B cell (primary cell): ENCODE results near the gene ERICH6. TPM values are rescaled to one million over a fixed set of nuclear protein-coding genes. Genes with fewer than 3 reads are reported as not detected.
A peak's percentile ranks its signal among the peaks of the same experiment; 100 is the strongest.

Source experiments
- ATAC-seq: fragments of 200-7000 bp; cut with Tn5 transposase; one replicate; pipeline ENCODE4 v1.10.0; 2021; ENCODE audit warnings: low read depth, mild to moderate bottlenecking, moderate number of reproducible peaks, moderate library complexity
- CTCF ChIA-PET: fragments of 350-600 bp; sonication (Branson Sonifier 250); formaldehyde crosslinking; loops from one replicate; lab custom pipeline; 2021; ENCODE audit warnings: antibody characterized with exemption, inconsistent platforms; lab: Charles Lee
- POLR2A ChIA-PET: fragments of 350-600 bp; sonication (Branson Sonifier 250); formaldehyde crosslinking; loops from one replicate; lab custom pipeline; 2021; ENCODE audit warnings: antibody characterized with exemption; lab: Charles Lee
- DNase-seq: peaks from one replicate; pipeline ENCODE4 v3.0.0; 2013
- H2AFZ ChIP-seq: 2 replicates; pipeline ENCODE4 v1.6.1; 2012; ENCODE audit warnings: mild to moderate bottlenecking, low read depth, low read length; ENCODE audit not compliant: insufficient read depth, poor library complexity, severe bottlenecking
- H3K27ac ChIP-seq, 2 donors: 1 replicate in 1 of 2; 2 replicates in 1 of 2; pipeline ENCODE4 v1.5.1; 2012 to 2013; ENCODE audit warnings: low read length in 2 of 2, mild to moderate bottlenecking in 2 of 2, moderate library complexity in 1 of 2
- H3K27me3 ChIP-seq, 4 experiments: fragments of 200-600 bp in 1 of 4; sonication (generic) in 1 of 4; replicated peaks in 1 of 4; 1 replicate in 2 of 4; 2 replicates in 2 of 4; pipeline versions ENCODE4 v1.6.1 to v1.7.0; 2013 to 2016; ENCODE audit warnings: low read length in 3 of 4, mild to moderate bottlenecking in 2 of 4, mixed read lengths in 1 of 4, moderate library complexity in 1 of 4; ENCODE audit not compliant: insufficient read depth in 4 of 4, control insufficient read depth in 3 of 4; ENCODE audit errors: control extremely low read depth in 1 of 4
- H3K36me3 ChIP-seq, 2 experiments: replicated peaks in 1 of 2; 1 replicate in 1 of 2; 2 replicates in 1 of 2; pipeline versions ENCODE4 v1.6.1 to v1.7.1; 2013; ENCODE audit warnings: low read length in 1 of 2; ENCODE audit not compliant: insufficient read depth in 2 of 2, control insufficient read depth in 1 of 2; ENCODE audit errors: control extremely low read depth in 1 of 2, extremely low read depth in 1 of 2
- H3K4me1 ChIP-seq, 2 donors: fragments of 200-600 bp in 1 of 2; sonication (generic) in 1 of 2; 1 replicate in 1 of 2; 2 replicates in 1 of 2; pipeline versions ENCODE4 v1.5.1 to v1.6.1; 2013 to 2017; ENCODE audit warnings: low read length in 2 of 2; ENCODE audit not compliant: control insufficient read depth in 2 of 2, insufficient read depth in 2 of 2
- H3K4me2 ChIP-seq: replicated peaks from 2 replicates; pipeline ENCODE3; 2012; ENCODE audit warnings: mild to moderate bottlenecking, low read depth, low read length; ENCODE audit not compliant: poor library complexity, severe bottlenecking
- H3K4me3 ChIP-seq, 5 experiments: fragments of 200-600 bp in 1 of 5; sonication (generic) in 1 of 5; 1 replicate in 3 of 5; 2 replicates in 2 of 5; pipeline versions ENCODE4 v1.5.1 to v1.7.0; 2011 to 2016; ENCODE audit warnings: low read length in 4 of 5, mild to moderate bottlenecking in 4 of 5, low read depth in 2 of 5, control low read depth in 1 of 5, moderate library complexity in 1 of 5; ENCODE audit not compliant: insufficient read depth in 1 of 5; ENCODE audit errors: control extremely low read depth in 1 of 5, extremely low read depth in 1 of 5
- H3K79me2 ChIP-seq: fragments of 200-600 bp; sonication (generic); one replicate; pipeline ENCODE4 v1.6.0; 2016; ENCODE audit warnings: low read length; ENCODE audit not compliant: control insufficient read depth, insufficient read depth
- H3K9ac ChIP-seq: fragments of 200-600 bp; sonication (generic); 2 replicates; pipeline ENCODE4 v1.6.1; 2017; ENCODE audit warnings: mild to moderate bottlenecking, low read length, moderate library complexity
- H3K9me3 ChIP-seq, 3 donors: one replicate each; pipeline versions ENCODE4 v1.6.1 to v1.7.1; 2013; ENCODE audit warnings: low read length in 2 of 3; ENCODE audit not compliant: control insufficient read depth in 2 of 3, insufficient read depth in 1 of 3; ENCODE audit errors: control extremely low read depth in 1 of 3
- H4K20me1 ChIP-seq: 2 replicates; pipeline ENCODE4 v1.6.0; 2012; ENCODE audit warnings: mild to moderate bottlenecking, low read length; ENCODE audit not compliant: insufficient read depth, control insufficient read depth, poor library complexity, severe bottlenecking
- H3K27ac Mint-ChIP-seq: one replicate; pipeline ENCODE4 v1.8.0; 2021; ENCODE audit warnings: mixed read lengths
- H3K27me3 Mint-ChIP-seq: one replicate; pipeline ENCODE4 v1.8.0; 2021; ENCODE audit warnings: mixed read lengths
- H3K4me1 Mint-ChIP-seq: one replicate; pipeline ENCODE4 v1.8.0; 2021; ENCODE audit warnings: mixed read lengths
- H3K4me3 Mint-ChIP-seq: one replicate; pipeline ENCODE4 v1.8.0; 2021; ENCODE audit warnings: mixed read lengths
- H3K9me3 Mint-ChIP-seq: one replicate; pipeline ENCODE4 v1.8.0; 2022; ENCODE audit warnings: mixed read lengths; ENCODE audit not compliant: insufficient read depth
- CTCF ChIP-seq: fragments of 200-600 bp; IDR thresholded peaks from one replicate; pipeline ENCODE4 v1.8.0; 2022; ENCODE audit warnings: antibody characterized with exemption, mild to moderate bottlenecking
- EZH2 ChIP-seq: IDR thresholded peaks from 2 replicates; pipeline ENCODE4 v1.6.1; 2012; ENCODE audit warnings: borderline replicate concordance, low read depth, mild to moderate bottlenecking, moderate library complexity, low read length; ENCODE audit not compliant: insufficient read depth, poor library complexity, severe bottlenecking
- WGBS: methylation state at CpG from one replicate; pipeline ENCODE4 v1.1.5; 2013; ENCODE audit warnings: missing lambda C conversion rate; ENCODE audit not compliant: insufficient coverage; 5-methylcytosine and 5-hydroxymethylcytosine counted together
- intact Hi-C: fragments of 100-400 bp; cut with micrococcal nuclease; formaldehyde crosslinking; loops from one replicate; pipeline ENCODE4 v1.10.0; 2022
- polyA plus RNA-seq: library from polyadenylated mRNA; depleted of rRNA; stranded (reverse); fragments of >200 nt; gene quantifications from 2 replicates; pipeline ENCODE4 v1.2.3, GENCODE V29; 2012
- total RNA-seq, 2 donors: library from RNA; stranded (reverse); fragments of 120-200 nt in 1 of 2; gene quantifications; 1 replicate in 1 of 2; 2 replicates in 1 of 2; pipeline versions ENCODE4 v1.2.3 to v1.2.4, GENCODE V29; 2013 to 2022

The ERICH6 gene
- total and polyA plus RNA-seq, 2 donors (not counting 1 experiment from before 2014, with no cell fraction given): 0.44 TPM; not detected in 1

- Histone ChIP-seq H3K27ac (no peak overlapping the region), H3K27me3 (no peaks in the 10 kb centered on the region), H3K4me2 (peak overlapping the region; percentile 64), H3K36me3 (peaks cover 0 to 15% of the 10 kb centered on the region in 2 experiments), H4K20me1 (peaks cover 27% of the 10 kb centered on the region), H2AFZ (no peak overlapping the region), H3K79me2 (peaks cover 22% of the 10 kb centered on the region), H3K4me1 (peaks cover 42 to 46% of the 10 kb centered on the region in 2 donors), H3K4me3 (no peak overlapping the region), H3K9ac (no peak overlapping the region), H3K9me3 (no peaks in the 10 kb centered on the region)
- intact Hi-C loops: no loop called here
- DNase-seq: no peak
- POLR2A ChIA-PET: no interaction called here
- CTCF ChIA-PET: interaction anchor here (1.2 to 1.5 kb wide), 3 partner anchors 14 to 25 kb away, joined by 5 to 9 read pairs (median 5); partner anchors contain the start of gene SIAH2
- H3K9me3 Mint-ChIP-seq: no peaks in the 10 kb centered on the region
- no CpG with 5 or more reads among the region's 2 CpGs for WGBS
- H3K4me3 Mint-ChIP-seq: peak overlapping the region; percentile 20
- peaks cover 60% of the 10 kb centered on the region for H3K4me1 Mint-ChIP-seq
- H3K27me3 Mint-ChIP-seq: no peaks in the 10 kb centered on the region
- H3K27ac Mint-ChIP-seq: peak overlapping the region; percentile 21
- no peak for ATAC-seq
- TF ChIP-seq CTCF: no peak
- TF ChIP-seq EZH2: no peak
Measured at GRCh38 chr3:150737874-150738679, 34.4 kb upstream of the ERICH6 start.
